ENCODE results near the gene TESK1.

GRCh38 chr9:35643046-35643445, 38.0 kb downstream of the TESK1 start:
- no peak for TF ChIP-seq CTCF (IDR thresholded peaks at IDR 0.05)
- TF ChIP-seq POLR2A (IDR thresholded peaks at IDR 0.05), result no peak

Data from thyroid gland (tissue), 4 donors.